MM.1S (cell line): Measurements from ENCODE around the gene GVQW3.

Experiments used
- EZH2 ChIP-seq: fragments of 300-600 bp; sonication (generic); optimal IDR thresholded peaks from 2 replicates; pipeline ENCODE3; 2017; ENCODE audit warnings: low read depth, mild to moderate bottlenecking, antibody characterized with exemption, low read length, mixed read lengths
- EZH2phosphoT487 ChIP-seq: fragments of 300-600 bp; sonication (generic); IDR thresholded peaks from 2 replicates; pipeline ENCODE4 v1.6.1; 2018; ENCODE audit warnings: antibody characterized with exemption, low read length
- TF ChIP-seq, protein P1 (sequence below): fragments of 300-600 bp; sonication (generic); IDR thresholded peaks from 2 replicates; pipeline ENCODE4 v1.5.1; 2016; ENCODE audit warnings: antibody characterized with exemption, low read length, mixed read lengths

DNA sequence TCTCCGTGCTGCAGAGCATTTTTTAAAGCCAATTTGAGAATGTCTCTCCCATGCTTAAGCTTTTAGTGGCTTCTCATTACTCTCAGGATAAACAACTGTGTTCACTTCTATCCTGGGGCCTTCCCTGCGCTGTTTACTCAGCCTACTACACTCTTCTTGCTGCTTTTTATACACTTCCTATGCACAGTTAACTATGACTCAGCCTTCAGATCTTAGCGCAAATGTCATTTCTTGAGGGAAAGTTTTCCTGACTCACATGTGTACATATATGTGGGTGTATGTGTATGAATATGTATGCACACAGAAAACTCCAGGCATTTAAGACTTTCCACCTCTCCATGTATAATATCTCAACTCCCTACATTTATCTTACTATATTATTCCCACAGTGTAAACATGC lies 10.0 kb upstream of the GVQW3 start:
- TF ChIP-seq, protein P1, sequence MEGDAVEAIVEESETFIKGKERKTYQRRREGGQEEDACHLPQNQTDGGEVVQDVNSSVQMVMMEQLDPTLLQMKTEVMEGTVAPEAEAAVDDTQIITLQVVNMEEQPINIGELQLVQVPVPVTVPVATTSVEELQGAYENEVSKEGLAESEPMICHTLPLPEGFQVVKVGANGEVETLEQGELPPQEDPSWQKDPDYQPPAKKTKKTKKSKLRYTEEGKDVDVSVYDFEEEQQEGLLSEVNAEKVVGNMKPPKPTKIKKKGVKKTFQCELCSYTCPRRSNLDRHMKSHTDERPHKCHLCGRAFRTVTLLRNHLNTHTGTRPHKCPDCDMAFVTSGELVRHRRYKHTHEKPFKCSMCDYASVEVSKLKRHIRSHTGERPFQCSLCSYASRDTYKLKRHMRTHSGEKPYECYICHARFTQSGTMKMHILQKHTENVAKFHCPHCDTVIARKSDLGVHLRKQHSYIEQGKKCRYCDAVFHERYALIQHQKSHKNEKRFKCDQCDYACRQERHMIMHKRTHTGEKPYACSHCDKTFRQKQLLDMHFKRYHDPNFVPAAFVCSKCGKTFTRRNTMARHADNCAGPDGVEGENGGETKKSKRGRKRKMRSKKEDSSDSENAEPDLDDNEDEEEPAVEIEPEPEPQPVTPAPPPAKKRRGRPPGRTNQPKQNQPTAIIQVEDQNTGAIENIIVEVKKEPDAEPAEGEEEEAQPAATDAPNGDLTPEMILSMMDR, result no peak
- TF ChIP-seq EZH2phosphoT487 (no peak), EZH2 (no peak)
